OCI-LY1 (cell line): Measurements from ENCODE around the gene DPY19L3.

Source experiments
- H2AFZ ChIP-seq: fragments of 200-600 bp; sonication (generic), shearing (Covaris generic); 2 replicates; pipeline ENCODE4 v1.6.0; 2014; ENCODE audit warnings: antibody characterized with exemption, mild to moderate bottlenecking, low read length
- H3F3A ChIP-seq: fragments of 200-600 bp; sonication (generic), shearing (Covaris generic); 2 replicates; pipeline ENCODE4 v1.6.0; 2014; ENCODE audit warnings: mild to moderate bottlenecking, antibody characterized with exemption, low read length, moderate library complexity; ENCODE audit not compliant: insufficient read depth
- H3K27ac ChIP-seq: fragments of 200-600 bp; sonication (generic); 2 replicates; pipeline ENCODE4 v1.5.1; 2014; ENCODE audit warnings: low read length, mixed run types, mild to moderate bottlenecking, low read depth; ENCODE audit not compliant: poor library complexity, severe bottlenecking
- H3K27me3 ChIP-seq: fragments of 200-600 bp; sonication (generic); 2 replicates; pipeline ENCODE4 v1.6.0; 2014; ENCODE audit warnings: antibody characterized with exemption, mild to moderate bottlenecking, low read length, moderate library complexity; ENCODE audit not compliant: insufficient read depth
- H3K36me3 ChIP-seq: fragments of 200-600 bp; sonication (generic); 2 replicates; pipeline ENCODE4 v1.6.1; 2014; ENCODE audit warnings: mild to moderate bottlenecking, antibody characterized with exemption, low read length, moderate library complexity, mixed read lengths; ENCODE audit not compliant: insufficient read depth
- H3K4me1 ChIP-seq: fragments of 200-600 bp; sonication (generic); 2 replicates; pipeline ENCODE4 v1.5.1; 2014; ENCODE audit warnings: mild to moderate bottlenecking, low read length, moderate library complexity; ENCODE audit not compliant: insufficient read depth, severe bottlenecking
- H3K4me2 ChIP-seq: fragments of 200-600 bp; sonication (generic), shearing (Covaris generic); 2 replicates; pipeline ENCODE4 v1.6.1; 2014; ENCODE audit warnings: low read length
- H3K4me3 ChIP-seq: fragments of 200-600 bp; sonication (generic); 2 replicates; pipeline ENCODE4 v1.5.1; 2014; ENCODE audit warnings: low read length, low read depth, mild to moderate bottlenecking, mixed read lengths; ENCODE audit not compliant: poor library complexity, severe bottlenecking
- H3K79me2 ChIP-seq: fragments of 200-600 bp; shearing (Covaris generic); 2 replicates; pipeline ENCODE4 v1.6.1; 2016; ENCODE audit warnings: mixed run types, low read length, mixed read lengths; ENCODE audit not compliant: insufficient read depth
- H3K9ac ChIP-seq: fragments of 200-600 bp; sonication (generic), shearing (Covaris generic); 2 replicates; pipeline ENCODE4 v1.6.1; 2014; ENCODE audit warnings: mild to moderate bottlenecking, low read length, mixed read lengths
- H3K9me2 ChIP-seq: fragments of 200-600 bp; sonication (generic), shearing (Covaris generic); 2 replicates; pipeline ENCODE4 v1.6.1; 2014; ENCODE audit warnings: low read depth, mild to moderate bottlenecking, low read length, mixed read lengths
- H3K9me3 ChIP-seq: fragments of 200-600 bp; shearing (Covaris generic); 2 replicates; pipeline ENCODE4 v1.6.1; 2014; ENCODE audit warnings: low read length, mixed read lengths
- H4K20me1 ChIP-seq: fragments of 200-600 bp; sonication (generic), shearing (Covaris generic); 2 replicates; pipeline ENCODE4 v1.6.0; 2016; ENCODE audit warnings: mild to moderate bottlenecking, low read length; ENCODE audit not compliant: insufficient read depth
- EZH2 ChIP-seq: fragments of 200-600 bp; sonication (generic), shearing (Covaris generic); IDR thresholded peaks from 2 replicates; pipeline ENCODE4 v1.8.0; 2017; ENCODE audit warnings: borderline replicate concordance, mixed run types, mild to moderate bottlenecking, antibody characterized with exemption, low read length, moderate library complexity, mixed read lengths
- TF ChIP-seq, protein P1 (sequence below): fragments of 200-600 bp; sonication (generic), shearing (Covaris generic); IDR thresholded peaks from 2 replicates; pipeline ENCODE4 v1.5.1; 2017; ENCODE audit warnings: mild to moderate bottlenecking, antibody characterized with exemption, low read length, moderate library complexity, mixed read lengths

The DPY19L3 gene

DNA sequence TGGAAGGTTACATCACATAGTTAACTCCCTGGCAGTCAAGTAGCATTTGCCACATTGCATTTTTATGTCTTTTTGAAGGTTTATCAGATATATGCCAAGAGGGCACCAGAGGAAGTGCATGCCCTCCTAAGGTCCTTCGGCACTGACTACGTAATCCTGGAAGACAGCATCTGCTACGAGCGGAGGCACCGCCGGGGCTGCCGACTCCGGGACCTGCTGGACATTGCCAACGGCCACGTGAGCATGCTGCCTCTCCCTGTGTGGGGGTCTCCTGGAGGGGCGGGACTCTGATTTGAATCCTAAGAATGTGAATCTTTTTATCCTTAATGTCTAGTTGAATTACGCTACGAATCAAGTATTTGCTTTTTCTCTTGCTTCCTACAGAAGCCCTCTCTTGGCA lies 74.8 kb downstream of the DPY19L3 start:
- Histone ChIP-seq H3K27ac (no peak overlapping the region), H2AFZ (no peak overlapping the region), H3K4me2 (no peak overlapping the region), H3K9me2 (no peaks in the 10 kb centered on the region), H3K9me3 (no peaks in the 10 kb centered on the region), H3K4me3 (no peak overlapping the region), H4K20me1 (no peaks in the 10 kb centered on the region), H3K4me1 (no peaks in the 10 kb centered on the region), H3K79me2 (no peaks in the 10 kb centered on the region), H3K36me3 (peaks cover 55% of the 10 kb centered on the region), H3F3A (no peaks in the 10 kb centered on the region), H3K27me3 (no peaks in the 10 kb centered on the region), H3K9ac (no peak overlapping the region)
- TF ChIP-seq, protein P1, sequence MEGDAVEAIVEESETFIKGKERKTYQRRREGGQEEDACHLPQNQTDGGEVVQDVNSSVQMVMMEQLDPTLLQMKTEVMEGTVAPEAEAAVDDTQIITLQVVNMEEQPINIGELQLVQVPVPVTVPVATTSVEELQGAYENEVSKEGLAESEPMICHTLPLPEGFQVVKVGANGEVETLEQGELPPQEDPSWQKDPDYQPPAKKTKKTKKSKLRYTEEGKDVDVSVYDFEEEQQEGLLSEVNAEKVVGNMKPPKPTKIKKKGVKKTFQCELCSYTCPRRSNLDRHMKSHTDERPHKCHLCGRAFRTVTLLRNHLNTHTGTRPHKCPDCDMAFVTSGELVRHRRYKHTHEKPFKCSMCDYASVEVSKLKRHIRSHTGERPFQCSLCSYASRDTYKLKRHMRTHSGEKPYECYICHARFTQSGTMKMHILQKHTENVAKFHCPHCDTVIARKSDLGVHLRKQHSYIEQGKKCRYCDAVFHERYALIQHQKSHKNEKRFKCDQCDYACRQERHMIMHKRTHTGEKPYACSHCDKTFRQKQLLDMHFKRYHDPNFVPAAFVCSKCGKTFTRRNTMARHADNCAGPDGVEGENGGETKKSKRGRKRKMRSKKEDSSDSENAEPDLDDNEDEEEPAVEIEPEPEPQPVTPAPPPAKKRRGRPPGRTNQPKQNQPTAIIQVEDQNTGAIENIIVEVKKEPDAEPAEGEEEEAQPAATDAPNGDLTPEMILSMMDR = no peak
- TF ChIP-seq EZH2 = no peak

DNA sequence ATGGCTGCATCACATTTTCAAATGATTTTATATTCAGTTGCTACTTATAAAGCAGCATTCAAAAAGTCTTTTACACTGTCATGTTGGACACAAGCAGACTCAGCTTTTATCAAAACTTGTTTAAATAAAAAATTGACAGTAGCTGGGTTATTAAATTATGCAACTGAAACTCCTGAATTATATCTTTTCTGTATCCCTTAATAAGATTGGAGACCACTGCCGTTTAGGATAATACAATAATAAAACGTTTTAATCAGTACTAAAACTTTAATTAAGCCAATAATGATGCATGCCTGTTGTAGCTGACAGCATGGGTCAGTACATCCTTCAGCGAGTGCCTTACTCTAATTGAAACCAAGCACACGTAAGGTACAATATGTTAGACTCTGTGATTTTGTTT lies 78.0 kb downstream of the DPY19L3 start:
- H3K36me3 ChIP-seq = peaks cover 42% of the 10 kb centered on the region
- TF ChIP-seq EZH2 = no peak
- TF ChIP-seq, protein P1 = no peak
- H3K4me1 ChIP-seq = no peaks in the 10 kb centered on the region
- H2AFZ ChIP-seq = no peak overlapping the region
- H3K9ac ChIP-seq = no peak overlapping the region
- H3K79me2 ChIP-seq = no peaks in the 10 kb centered on the region
- no peaks in the 10 kb centered on the region for H3F3A ChIP-seq
- no peak overlapping the region for H3K4me3 ChIP-seq
- no peak overlapping the region for H3K27ac ChIP-seq
- H3K27me3 ChIP-seq = no peaks in the 10 kb centered on the region
- no peaks in the 10 kb centered on the region for H4K20me1 ChIP-seq
- no peaks in the 10 kb centered on the region for H3K9me3 ChIP-seq
- no peaks in the 10 kb centered on the region for H3K9me2 ChIP-seq
- H3K4me2 ChIP-seq = no peak overlapping the region

DNA sequence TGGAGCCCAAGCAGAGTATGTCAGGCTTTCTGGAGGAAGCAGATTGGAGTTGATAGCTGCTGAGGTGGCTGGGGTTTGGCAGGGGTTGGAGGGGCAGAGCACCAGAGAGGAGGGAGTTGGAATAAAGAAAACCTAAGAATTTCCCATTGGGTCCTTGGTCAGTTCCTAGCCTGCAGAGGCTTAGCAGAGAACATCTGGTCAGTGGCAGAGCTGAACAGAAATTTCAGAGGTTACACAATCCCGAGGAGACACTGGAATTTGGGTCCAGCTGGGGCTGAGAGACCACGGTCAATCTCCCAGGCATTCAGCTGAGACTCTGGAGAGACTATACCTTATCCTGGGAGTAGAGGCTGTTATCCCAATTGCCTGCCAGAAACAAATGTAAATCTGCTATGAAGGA lies 84.4 kb downstream of the DPY19L3 start:
- Histone ChIP-seq H4K20me1 (no peaks in the 10 kb centered on the region), H3K4me1 (no peaks in the 10 kb centered on the region), H3K9ac (no peak overlapping the region), H3K9me2 (no peaks in the 10 kb centered on the region), H3K9me3 (no peaks in the 10 kb centered on the region), H3K27ac (no peak overlapping the region), H3K36me3 (peaks cover 2% of the 10 kb centered on the region; the same call in 1 of the 2 replicates), H3K27me3 (no peaks in the 10 kb centered on the region), H2AFZ (no peak overlapping the region), H3K79me2 (no peaks in the 10 kb centered on the region), H3K4me3 (no peak overlapping the region), H3K4me2 (no peak overlapping the region), H3F3A (no peaks in the 10 kb centered on the region)
- TF ChIP-seq EZH2 = no peak
- TF ChIP-seq, protein P1 = no peak
